T-helper 1 cell treated with Interleukin-12 subunit alpha and Interleukin-12 subunit beta and Interleukin-4 antibody, amounts not matched to agents 30 ng/mL and 1 ng/mL, for 36 hours (primary cell): ENCODE results near the gene RUSC1. TPM values are rescaled to one million over a fixed set of nuclear protein-coding genes. Genes with fewer than 3 reads are reported as not detected.
"Not testable (repeated sequence)": the region's sequence is repeated elsewhere in the genome, so short reads cannot be mapped to it uniquely, and the experiment has no call there.

ENCODE experiments used
- intact Hi-C: fragments of 100-400 bp; cut with micrococcal nuclease; formaldehyde crosslinking; loops from one replicate; pipeline ENCODE4 v1.15.1; 2024
- total RNA-seq: library from RNA; stranded (reverse); gene quantifications from 2 replicates; pipeline ENCODE4 v1.2.3, GENCODE V29; 2022

Gene RUSC1, protein sequence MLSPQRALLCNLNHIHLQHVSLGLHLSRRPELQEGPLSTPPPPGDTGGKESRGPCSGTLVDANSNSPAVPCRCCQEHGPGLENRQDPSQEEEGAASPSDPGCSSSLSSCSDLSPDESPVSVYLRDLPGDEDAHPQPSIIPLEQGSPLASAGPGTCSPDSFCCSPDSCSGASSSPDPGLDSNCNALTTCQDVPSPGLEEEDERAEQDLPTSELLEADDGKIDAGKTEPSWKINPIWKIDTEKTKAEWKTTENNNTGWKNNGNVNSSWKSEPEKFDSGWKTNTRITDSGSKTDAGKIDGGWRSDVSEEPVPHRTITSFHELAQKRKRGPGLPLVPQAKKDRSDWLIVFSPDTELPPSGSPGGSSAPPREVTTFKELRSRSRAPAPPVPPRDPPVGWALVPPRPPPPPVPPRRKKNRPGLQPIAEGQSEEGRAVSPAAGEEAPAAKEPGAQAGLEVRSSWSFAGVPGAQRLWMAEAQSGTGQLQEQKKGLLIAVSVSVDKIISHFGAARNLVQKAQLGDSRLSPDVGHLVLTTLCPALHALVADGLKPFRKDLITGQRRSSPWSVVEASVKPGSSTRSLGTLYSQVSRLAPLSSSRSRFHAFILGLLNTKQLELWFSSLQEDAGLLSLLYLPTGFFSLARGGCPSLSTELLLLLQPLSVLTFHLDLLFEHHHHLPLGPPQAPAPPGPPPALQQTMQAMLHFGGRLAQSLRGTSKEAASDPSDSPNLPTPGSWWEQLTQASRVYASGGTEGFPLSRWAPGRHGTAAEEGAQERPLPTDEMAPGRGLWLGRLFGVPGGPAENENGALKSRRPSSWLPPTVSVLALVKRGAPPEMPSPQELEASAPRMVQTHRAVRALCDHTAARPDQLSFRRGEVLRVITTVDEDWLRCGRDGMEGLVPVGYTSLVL
- total RNA-seq: 23.9 and 26.3 TPM in 2 replicates

DNA sequence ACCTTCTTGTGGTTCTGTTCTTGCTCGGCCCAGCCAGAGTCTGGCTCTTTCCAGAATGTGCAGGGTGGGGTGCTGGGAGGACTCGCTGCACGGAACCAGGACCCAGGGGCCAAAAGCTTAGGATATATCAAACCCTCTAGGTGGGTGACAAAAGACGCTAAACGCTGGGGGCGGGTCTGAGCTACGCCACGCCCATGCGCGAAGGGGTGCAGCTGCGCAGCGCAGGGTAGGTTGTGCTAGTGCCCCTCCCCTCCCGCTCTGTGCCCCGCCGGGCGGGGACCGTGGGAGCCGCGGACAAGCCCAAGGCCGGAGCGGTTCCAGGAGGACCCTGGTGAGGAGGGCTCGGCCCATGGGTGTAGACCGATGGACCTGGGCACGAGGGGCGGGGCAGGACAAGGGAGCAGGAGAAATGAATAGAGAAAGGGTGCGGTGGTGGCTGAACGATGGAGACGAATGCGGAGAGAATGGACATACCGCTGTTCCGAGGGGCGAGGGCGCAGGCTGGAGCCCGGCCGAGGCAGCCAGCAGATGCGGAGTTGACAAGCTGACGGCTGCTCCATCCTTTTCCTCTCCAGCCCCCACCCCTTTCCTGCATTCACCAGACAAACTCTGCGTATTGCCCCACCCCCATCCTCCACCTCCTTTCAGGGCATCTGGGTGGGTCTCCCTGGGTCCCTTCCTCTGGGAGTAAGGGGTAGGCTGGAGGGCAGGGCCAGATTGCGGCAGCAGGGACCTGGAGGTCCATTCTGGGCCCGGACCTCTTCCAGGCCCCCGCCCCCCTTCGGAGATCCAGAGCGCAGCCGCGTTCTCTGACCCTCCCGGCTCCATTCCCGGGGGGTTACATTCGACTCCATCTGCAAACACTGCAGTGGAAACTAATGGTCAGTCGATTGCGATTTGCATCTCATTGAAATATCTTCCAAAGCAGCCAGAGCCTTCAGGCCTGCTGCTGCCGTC, at the start of gene RUSC1:
Gene RUSC1 (plus strand): TSS at position 234 of the 957 bp plus-strand sequence. CDS start 880 bp downstream, outside the sequence.
- intact Hi-C loops: loop anchor here (5.0 kb wide), 4 partner anchors 181 to 1016 kb away; partner anchors contain the start of genes CCT3, GON4L, SLC50A1 and SYT11

DNA sequence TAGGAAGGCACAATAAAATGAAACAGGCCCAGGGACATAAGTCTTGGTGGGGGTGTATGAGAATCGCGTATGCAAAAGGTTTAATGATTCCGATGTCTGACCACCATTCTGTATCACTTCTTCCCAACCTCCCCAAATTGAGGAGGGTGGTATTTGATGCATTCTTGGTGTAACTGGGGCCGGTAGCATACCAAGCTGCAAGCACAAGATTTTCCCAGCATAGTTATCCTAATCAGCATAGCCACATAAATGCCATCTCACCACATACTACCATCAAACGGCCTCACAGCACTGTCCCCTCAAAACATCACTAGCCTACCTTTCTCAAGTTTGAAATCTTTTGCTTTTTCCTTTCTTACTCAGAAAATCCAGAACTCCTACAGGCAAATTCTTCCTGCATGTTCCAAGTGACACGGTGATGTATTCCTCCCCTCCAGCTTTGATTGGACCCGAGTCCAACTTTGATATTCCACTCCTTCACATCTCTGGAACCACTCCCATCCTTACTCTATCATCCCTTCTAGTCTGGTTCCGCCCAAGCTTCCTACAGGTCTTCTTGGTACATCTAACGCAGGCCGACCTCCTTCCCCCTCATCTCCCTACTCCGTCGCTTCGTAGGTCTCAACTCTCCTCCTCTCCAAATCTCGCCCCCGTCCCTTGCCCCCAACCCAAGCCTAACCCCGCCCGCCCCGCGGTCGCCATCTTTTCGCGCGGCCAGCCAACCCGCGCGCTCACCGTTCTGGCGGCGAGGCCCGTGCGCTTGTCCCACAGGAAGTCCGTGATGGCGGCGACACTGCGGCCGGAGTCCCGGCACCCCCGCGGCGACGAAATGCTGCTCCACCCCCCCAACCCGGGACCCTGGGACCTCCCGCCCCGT, 48.0 kb upstream of the RUSC1 start:
- intact Hi-C loops: loop anchor here (1.0 to 10.0 kb wide), 11 partner anchors 10 to 1010 kb away; partner anchors contain the start of genes ASH1L, ENTREP3, FDPS and GON4L

DNA sequence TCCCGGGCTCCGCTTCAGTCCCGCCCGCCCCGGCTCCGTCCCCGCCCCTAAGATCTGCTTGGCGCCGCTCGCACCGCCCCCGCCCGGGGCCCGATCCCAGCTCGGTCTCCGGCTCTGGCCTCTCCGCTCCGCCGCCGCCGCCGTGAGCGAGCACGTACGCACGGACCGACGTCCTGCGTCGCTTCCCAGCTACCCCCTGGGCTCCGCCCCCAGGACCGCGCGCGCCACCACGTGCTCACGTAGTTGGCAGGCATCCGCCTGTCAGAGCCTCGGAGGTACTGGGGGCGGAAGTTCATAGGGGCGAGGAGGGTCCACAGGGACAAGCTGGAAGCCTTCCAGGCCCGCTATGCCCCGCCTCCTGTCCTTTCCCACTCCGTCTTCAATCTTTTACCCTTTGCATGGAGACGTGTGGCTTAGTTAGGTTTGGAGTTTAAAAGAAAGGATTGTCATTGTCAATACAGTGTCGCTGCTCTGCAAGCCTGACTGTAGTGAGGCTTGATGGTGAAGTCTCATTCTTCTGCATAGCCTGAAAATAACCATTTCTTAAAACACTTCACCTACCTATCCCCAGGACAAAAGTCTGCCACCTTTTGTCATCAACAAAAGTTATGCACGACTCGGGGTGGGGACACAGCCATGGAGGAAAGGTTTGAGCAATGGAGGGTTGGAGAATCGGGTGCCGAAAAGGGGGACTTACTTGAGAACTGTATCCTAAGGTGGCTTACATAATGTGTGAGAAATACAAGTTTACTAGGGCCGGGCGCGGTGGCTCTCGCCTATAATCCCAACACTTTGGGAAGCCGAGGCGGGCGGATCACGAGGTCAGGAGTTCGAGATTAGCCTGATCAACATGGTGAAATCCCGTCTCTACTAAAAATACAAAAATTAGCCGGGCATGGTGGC, 47.1 kb upstream of the RUSC1 start, which contains the start of gene CLK2:
Gene CLK2 (minus strand): TSS at position 162 of the 903 bp plus-strand sequence. CDS start 2,527 bp downstream, outside the sequence.
- intact Hi-C loops: loop anchor here (1.0 to 10.0 kb wide), 11 partner anchors 11 to 1009 kb away; partner anchors contain the start of genes ASH1L, ENTREP3, FDPS and GON4L

DNA sequence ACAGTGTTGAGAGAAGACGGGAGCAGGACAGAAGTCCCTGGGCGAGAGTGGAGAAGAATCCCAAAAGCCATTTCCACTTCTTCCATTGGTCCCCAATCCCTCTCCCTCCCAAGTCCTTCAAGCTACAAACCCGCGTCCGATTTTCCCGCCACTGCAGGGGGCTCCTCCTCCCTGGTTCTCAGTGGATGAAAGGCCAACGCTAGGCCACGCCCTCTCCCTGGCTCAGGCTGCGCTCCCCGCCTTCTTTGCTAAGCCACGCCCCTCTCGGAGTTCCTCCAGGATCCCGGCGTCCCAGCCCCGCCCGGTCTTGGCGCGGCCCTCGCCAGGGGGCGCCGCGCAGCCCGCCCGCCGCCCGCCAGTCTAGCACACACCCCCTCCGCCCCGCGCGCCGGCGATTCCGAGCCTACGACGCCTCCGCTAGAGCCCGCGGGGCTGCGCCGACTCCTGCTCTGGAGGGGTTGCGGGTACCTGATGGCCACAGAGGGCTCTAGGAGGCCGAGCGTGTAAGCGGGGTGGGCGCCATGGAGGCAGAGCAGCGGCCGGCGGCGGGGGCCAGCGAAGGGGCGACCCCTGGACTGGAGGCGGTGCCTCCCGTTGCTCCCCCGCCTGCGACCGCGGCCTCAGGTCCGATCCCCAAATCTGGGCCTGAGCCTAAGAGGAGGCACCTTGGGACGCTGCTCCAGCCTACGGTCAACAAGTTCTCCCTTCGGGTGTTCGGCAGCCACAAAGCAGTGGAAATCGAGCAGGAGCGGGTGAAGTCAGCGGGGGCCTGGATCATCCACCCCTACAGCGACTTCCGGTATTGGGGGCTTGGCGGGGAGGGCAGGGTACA, 43.4 kb upstream of the RUSC1 start, which contains the start of gene HCN3:
Gene HCN3 (plus strand): TSS at position 394 of the 832 bp plus-strand sequence. CDS start 128 bp downstream, at position 522.
- intact Hi-C loops: loop anchor here (1.0 to 10.0 kb wide), 5 partner anchors 15 to 778 kb away; partner anchors contain the start of genes ASH1L, FDPS, LAMTOR2 and SCAMP3

DNA sequence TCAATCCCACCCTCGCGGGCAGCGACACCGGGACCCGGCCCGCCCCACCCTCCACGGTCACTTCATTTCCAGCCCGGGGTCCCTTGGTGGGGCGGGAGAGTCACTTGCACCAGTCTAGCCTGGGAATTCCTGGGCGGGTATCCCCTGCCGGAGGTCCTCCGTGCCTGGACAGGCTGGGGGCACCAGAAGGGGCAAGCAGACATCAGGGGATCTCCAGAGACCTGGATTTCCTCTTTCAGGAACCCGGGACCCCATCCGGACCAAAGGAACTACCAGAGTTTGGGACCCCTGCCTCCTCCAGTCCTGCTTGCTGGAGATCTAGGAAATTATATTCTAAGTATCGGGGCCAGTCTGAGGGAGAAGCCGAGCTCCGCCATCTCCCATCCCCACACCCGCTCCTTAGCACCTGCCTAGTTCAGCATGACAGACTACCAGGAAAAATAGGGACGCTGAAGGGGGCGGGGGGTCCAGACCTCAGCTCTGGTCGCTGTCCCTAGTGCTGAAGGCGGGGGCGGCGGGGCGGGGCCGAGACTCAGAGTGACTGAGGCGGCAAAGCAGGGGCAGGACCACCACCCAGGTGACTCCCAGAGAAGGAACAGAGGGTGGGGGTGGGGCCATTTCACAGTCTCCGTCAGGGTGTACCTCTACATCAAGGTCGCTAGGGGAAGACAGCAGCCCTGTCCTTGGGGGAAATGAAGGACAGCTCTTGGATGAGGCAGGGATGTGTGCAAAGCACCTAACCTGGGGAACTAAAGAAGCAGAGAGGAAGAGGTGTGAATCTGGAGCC, 42.6 kb upstream of the RUSC1 start:
- intact Hi-C loops: loop anchor here (1.0 to 10.0 kb wide), 6 partner anchors 16 to 777 kb away; partner anchors contain the start of genes ASH1L, FDPS, LAMTOR2 and SCAMP3

DNA sequence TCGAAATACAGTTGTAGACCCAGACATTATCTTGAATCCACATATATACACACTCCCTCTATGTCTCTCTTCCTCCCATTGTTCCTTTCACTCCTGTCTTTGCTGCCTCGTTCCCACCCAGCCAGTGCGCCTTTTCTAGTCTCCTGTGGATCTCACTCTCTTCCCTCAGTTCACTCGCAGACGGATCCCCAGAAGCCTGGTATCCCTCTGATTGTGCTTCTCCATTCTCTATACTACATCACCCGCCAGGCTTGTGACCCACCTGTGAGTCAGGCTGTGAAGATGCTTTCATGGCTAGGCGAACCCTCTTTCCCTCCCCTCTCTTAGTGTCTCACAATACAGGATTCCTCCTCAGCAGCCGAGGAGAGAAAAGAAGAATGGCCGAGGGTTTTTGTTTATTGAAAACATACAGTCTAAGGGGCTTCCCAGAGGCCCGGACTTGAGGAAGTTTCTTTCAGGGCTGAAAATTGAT, 42.0 kb upstream of the RUSC1 start:
- intact Hi-C loops: loop anchor here (1.0 to 10.0 kb wide), 3 partner anchors 286 to 776 kb away; partner anchors contain the start of genes ASH1L, LAMTOR2 and UBQLN4

DNA sequence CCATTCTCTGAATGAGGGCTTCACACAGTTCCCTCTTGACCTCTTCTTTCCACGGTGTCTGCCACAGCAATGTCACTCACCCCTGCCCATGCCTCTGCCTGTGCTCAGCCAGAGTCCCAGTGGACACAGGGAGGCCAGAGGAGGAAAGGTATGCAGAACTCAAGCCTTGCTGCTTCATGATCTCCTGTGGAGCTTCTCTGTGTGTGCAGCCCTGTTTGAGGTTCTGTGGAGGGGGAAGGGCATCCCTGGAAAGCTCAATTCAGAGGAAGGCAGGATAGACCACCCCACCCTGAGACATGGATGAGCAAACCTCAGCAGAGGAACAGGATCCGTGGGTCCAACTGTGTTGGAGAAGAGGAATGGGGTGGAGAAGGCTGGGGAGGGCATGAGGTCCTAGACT, 41.4 kb upstream of the RUSC1 start:
- intact Hi-C loops: loop anchor here (10.0 kb wide), 2 partner anchors 286 to 776 kb away; partner anchors contain the start of genes ASH1L, LAMTOR2 and UBQLN4

DNA sequence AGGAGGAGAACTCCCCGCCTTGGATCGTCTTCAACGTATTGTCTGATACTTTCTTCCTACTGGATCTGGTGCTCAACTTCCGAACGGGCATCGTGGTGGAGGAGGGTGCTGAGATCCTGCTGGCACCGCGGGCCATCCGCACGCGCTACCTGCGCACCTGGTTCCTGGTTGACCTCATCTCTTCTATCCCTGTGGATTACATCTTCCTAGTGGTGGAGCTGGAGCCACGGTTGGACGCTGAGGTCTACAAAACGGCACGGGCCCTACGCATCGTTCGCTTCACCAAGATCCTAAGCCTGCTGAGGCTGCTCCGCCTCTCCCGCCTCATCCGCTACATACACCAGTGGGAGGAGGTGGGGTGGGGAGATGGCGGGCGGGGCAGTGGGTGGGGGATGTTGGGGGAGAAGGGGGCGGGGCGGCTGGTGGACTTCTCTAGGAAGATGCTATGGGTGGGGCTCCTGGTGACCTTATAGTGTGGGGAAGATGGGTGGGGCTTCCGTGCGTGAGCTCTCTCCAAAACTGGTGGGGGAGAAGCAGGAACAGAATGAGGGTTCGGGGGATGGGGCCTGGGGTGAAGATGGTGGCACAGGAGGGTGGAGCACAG, 38.1 kb upstream of the RUSC1 start:
- intact Hi-C loops: no loop called here

DNA sequence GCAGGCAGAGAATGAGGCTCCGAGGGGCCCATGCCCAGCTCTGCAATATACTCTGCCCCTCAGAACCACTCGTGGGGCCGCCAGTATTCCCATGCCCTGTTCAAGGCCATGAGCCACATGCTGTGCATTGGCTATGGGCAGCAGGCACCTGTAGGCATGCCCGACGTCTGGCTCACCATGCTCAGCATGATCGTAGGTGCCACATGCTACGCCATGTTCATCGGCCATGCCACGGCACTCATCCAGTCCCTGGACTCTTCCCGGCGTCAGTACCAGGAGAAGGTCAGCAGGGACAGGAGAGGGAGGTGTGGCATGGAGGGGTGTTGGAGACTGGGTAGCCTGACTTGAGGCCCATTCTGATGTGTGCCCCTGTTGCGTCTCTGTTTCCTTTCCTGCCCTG, 36.2 kb upstream of the RUSC1 start:
- intact Hi-C loops: no loop called here

DNA sequence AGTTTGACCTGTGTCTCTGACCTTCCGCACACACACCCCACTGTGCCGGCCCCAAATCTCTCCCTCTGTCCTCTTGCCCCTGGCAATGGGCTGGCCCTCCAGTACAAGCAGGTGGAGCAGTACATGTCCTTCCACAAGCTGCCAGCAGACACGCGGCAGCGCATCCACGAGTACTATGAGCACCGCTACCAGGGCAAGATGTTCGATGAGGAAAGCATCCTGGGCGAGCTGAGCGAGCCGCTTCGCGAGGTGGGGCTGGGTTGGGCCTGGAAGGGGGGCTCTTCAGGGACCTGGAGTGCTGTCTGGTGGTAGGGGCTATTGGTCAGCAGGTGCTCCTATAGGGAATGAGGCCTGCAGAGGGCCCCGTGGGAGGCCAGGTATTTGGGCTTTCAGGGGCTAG, 35.6 kb upstream of the RUSC1 start:
- intact Hi-C loops: no loop called here

DNA sequence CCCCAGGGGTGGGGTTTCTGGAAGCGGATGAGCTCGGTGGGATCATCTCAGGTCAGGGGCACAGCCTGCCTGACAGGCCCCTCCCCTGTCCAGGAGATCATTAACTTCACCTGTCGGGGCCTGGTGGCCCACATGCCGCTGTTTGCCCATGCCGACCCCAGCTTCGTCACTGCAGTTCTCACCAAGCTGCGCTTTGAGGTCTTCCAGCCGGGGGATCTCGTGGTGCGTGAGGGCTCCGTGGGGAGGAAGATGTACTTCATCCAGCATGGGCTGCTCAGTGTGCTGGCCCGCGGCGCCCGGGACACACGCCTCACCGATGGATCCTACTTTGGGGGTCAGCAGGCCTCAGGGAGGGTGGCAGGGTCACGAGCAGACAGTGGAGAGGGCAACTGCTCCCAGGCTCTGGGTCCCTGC, 35.1 kb upstream of the RUSC1 start:
- intact Hi-C loops: no loop called here

DNA sequence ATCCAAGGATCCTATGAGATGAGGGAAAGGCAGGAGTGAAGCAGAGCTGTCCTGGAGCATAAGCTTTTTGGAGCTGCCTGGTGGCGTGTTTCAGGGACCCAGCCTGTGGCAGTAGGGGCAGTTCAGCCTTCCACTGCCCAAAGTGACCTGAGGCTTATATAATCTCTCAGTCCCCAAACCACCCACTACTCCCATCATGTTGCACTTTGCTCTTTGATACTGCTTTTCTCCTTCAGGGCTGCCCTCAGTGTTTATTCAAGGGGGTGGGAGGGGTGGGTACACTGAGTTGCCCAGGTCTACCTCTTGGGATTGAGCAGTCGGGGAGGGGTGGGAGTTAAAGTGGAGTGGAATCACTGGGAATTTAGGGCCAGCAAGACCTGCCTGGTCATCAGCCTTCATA, 34.1 kb upstream of the RUSC1 start:
- intact Hi-C loops: no loop called here

DNA sequence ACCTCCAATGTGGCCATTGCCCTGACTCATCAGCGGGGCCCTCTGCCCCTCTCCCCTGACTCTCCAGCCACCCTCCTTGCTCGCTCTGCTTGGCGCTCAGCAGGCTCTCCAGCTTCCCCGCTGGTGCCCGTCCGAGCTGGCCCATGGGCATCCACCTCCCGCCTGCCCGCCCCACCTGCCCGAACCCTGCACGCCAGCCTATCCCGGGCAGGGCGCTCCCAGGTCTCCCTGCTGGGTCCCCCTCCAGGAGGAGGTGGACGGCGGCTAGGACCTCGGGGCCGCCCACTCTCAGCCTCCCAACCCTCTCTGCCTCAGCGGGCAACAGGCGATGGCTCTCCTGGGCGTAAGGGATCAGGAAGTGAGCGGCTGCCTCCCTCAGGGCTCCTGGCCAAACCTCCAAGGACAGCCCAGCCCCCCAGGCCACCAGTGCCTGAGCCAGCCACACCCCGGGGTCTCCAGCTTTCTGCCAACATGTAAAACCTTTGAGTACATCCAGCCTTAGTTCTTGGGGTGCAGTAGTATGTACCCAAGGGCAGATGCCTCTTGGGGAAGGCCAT, 32.6 kb upstream of the RUSC1 start:
- intact Hi-C loops: no loop called here

DNA sequence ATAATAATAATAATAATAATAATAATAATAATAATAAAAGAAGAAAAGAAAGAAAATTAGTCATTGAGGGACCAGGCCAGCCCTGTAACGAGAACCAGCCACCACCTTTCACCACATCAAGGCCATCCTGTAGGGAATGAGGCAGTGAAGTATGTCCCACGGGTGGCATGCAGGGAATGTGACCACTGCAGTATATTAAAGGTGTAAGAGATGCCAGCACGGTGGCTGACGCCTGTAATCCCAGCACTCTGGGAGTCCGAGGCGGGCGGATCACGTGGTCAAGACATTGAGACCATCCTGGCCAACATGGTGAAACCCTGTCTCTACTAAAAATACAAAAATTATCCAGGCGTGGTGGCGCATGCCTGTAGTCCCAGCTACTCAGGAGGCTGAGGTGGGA, 29.7 kb upstream of the RUSC1 start:
- intact Hi-C loops: not testable (repeated sequence)

DNA sequence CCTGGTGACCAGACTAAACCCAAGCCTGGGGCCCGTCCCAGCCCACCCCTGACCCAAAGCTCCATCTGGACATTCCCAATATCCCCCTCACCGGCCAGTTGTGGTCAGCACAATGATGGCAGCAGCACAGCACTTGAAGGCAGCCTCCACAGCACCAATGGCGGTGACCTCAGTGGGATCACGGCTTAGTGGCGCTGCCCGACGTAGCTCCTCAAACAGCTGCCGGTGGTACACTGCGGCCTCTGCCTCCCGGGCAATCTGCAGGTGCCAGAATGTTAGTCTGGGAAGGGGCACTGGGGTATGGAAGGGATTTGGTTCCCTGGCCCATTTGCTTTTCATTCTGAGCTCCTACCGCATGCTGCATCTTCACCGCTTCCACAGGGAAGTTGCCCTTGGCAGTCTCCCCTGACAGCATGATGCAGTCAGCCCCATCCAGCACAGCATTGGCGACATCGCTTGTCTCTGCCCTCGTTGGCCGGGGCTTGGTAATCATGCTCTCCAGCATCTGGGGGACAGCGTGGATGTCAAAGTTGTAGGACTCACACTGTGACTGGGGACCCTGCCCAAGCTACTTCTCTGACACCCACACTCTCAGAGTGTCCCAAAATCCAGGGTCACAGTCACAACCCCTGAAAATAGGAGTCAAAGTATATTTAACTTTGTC, 27.5 kb upstream of the RUSC1 start:
- intact Hi-C loops: no loop called here
